GM23338 (cell line): ENCODE data around the gene CAMSAP1. TPM values are rescaled to one million over a fixed set of nuclear protein-coding genes. Genes with fewer than 3 reads are reported as not detected.

Experiments used
- ATAC-seq: fragments of 200-7000 bp; cut with Tn5 transposase; 3 replicates; pipeline ENCODE4 v1.9.1; 2020
- DNase-seq: peaks from one replicate; pipeline ENCODE4 v3.0.0-alpha.2; 2015; ENCODE audit warnings: low spot score
- H2AFZ ChIP-seq: fragments of 200-600 bp; sonication (generic); 2 replicates; pipeline ENCODE4 v1.8.0; 2016; ENCODE audit warnings: antibody characterized with exemption, mild to moderate bottlenecking, moderate library complexity
- H3F3A ChIP-seq: fragments of 200-600 bp; sonication (generic); replicated peaks from 2 replicates; pipeline ENCODE4 v1.8.0; 2017; ENCODE audit warnings: antibody characterized with exemption, mixed run types, low read depth
- H3K27ac ChIP-seq: fragments of 200-600 bp; sonication (generic); 2 replicates; pipeline ENCODE4 v1.6.1; 2016; ENCODE audit warnings: low read depth
- H3K27me3 ChIP-seq: fragments of 200-600 bp; sonication (generic); 2 replicates; pipeline ENCODE4 v1.8.0; 2016; ENCODE audit warnings: mild to moderate bottlenecking, mixed run types, moderate library complexity; ENCODE audit not compliant: insufficient read depth
- H3K36me3 ChIP-seq: fragments of 200-600 bp; sonication (generic); 2 replicates; pipeline ENCODE4 v1.8.0; 2016; ENCODE audit warnings: mild to moderate bottlenecking; ENCODE audit not compliant: insufficient read depth
- H3K4me1 ChIP-seq: fragments of 200-600 bp; sonication (generic); 2 replicates; pipeline ENCODE4 v1.8.0; 2016; ENCODE audit warnings: mild to moderate bottlenecking, moderate library complexity; ENCODE audit not compliant: insufficient read depth
- H3K4me2 ChIP-seq: fragments of 200-600 bp; sonication (generic); 2 replicates; pipeline ENCODE4 v1.7.1; 2017; ENCODE audit warnings: mixed run types
- H3K4me3 ChIP-seq: fragments of 200-600 bp; sonication (generic); 2 replicates; pipeline ENCODE4 v1.6.1; 2016; ENCODE audit warnings: mixed run types
- H3K79me2 ChIP-seq: fragments of 200-600 bp; sonication (generic); replicated peaks from 2 replicates; pipeline ENCODE4 v1.8.0; 2017; ENCODE audit warnings: mild to moderate bottlenecking; ENCODE audit not compliant: insufficient read depth
- H3K9me2 ChIP-seq: fragments of 200-600 bp; sonication (generic); 2 replicates; pipeline ENCODE4 v1.8.0; 2017; ENCODE audit not compliant: insufficient read depth
- H4K20me1 ChIP-seq: fragments of 200-600 bp; sonication (generic); replicated peaks from 2 replicates; pipeline ENCODE4 v1.8.0; 2017; ENCODE audit warnings: mild to moderate bottlenecking; ENCODE audit not compliant: insufficient read depth
- H3K27ac Mint-ChIP-seq: 2 replicates; pipeline ENCODE4 v1.8.0; 2020; ENCODE audit warnings: inconsistent platforms, mild to moderate bottlenecking, moderate library complexity, mixed read lengths
- H3K27me3 Mint-ChIP-seq: 3 replicates; pipeline ENCODE4 v1.8.0; 2022; ENCODE audit warnings: low read depth, mild to moderate bottlenecking, moderate library complexity, mixed read lengths, inconsistent platforms; ENCODE audit not compliant: insufficient read depth, poor library complexity
- H3K36me3 Mint-ChIP-seq: 3 replicates; pipeline ENCODE4 v1.8.0; 2021; ENCODE audit warnings: low read depth, mild to moderate bottlenecking, inconsistent platforms, moderate library complexity, mixed read lengths
- H3K4me1 Mint-ChIP-seq: 3 replicates; pipeline ENCODE4 v1.8.0; 2020; ENCODE audit warnings: mild to moderate bottlenecking, inconsistent platforms, mixed read lengths
- H3K4me3 Mint-ChIP-seq: 3 replicates; pipeline ENCODE4 v1.8.0; 2021; ENCODE audit warnings: moderate library complexity, mild to moderate bottlenecking, inconsistent platforms, mixed read lengths
- H3K9me3 Mint-ChIP-seq: 3 replicates; pipeline ENCODE4 v1.8.0; 2020; ENCODE audit warnings: moderate library complexity, mild to moderate bottlenecking, inconsistent platforms, mixed read lengths
- CREB1 ChIP-seq: fragments of 250-450 bp; sonication (Bioruptor Pico); IDR thresholded peaks from 2 replicates; pipeline ENCODE4 v1.5.0; 2020; ENCODE audit warnings: low read depth, mild to moderate bottlenecking, moderate library complexity
- CTCF ChIP-seq, 2 experiments: fragments of 200-600 bp in 1 of 2; sonication (generic) in 1 of 2; conservative IDR thresholded peaks; 2 replicates each; pipeline versions ENCODE4 v1.5.1 to v1.6.1; 2016 to 2017; ENCODE audit warnings: antibody characterized with exemption in 2 of 2, low read depth in 2 of 2, mild to moderate bottlenecking in 2 of 2, moderate library complexity in 1 of 2
- EZH2 ChIP-seq: fragments of 200-600 bp; sonication (generic); IDR thresholded peaks from one replicate; pipeline ENCODE4 v1.8.0; 2017; ENCODE audit warnings: antibody characterized with exemption, mild to moderate bottlenecking, low read depth; ENCODE audit not compliant: unreplicated experiment
- EZH2phosphoT487 ChIP-seq: fragments of 200-600 bp; sonication (generic); IDR thresholded peaks from one replicate; pipeline ENCODE4 v1.8.1; 2018; ENCODE audit warnings: antibody characterized with exemption; ENCODE audit not compliant: unreplicated experiment
- JUNB ChIP-seq: IDR thresholded peaks from one replicate; pipeline ENCODE4 v1.6.1; 2016; ENCODE audit warnings: antibody characterized with exemption; ENCODE audit not compliant: unreplicated experiment
- NANOG ChIP-seq: IDR thresholded peaks from 2 replicates; pipeline ENCODE4 v1.6.1; 2016; ENCODE audit warnings: antibody characterized with exemption, borderline replicate concordance
- POLR2AphosphoS5 ChIP-seq: IDR thresholded peaks from 2 replicates; pipeline ENCODE4 v1.6.1; 2016; ENCODE audit warnings: antibody characterized with exemption, low read depth
- STAT1 ChIP-seq: IDR thresholded peaks from one replicate; pipeline ENCODE4 v1.6.1; 2016; ENCODE audit warnings: antibody characterized with exemption; ENCODE audit not compliant: unreplicated experiment
- ZNF114 ChIP-seq: fragments of 250-450 bp; sonication (Bioruptor Pico); IDR thresholded peaks from 2 replicates; pipeline ENCODE4 v1.5.0; 2020; ENCODE audit warnings: mild to moderate bottlenecking, moderate library complexity
- ZNF331 ChIP-seq: fragments of 250-450 bp; sonication (Bioruptor Pico); IDR thresholded peaks from 2 replicates; pipeline ENCODE4 v1.5.0; 2020; ENCODE audit warnings: low read depth, mild to moderate bottlenecking, moderate library complexity
- polyA plus RNA-seq: library from polyadenylated mRNA; unstranded; fragments of >200 nt; fragmentation: Nextera tagmentation; extraction: Ambion mirVana; gene quantifications from 2 replicates; pipeline ENCODE4 v1.2.1, GENCODE V29; 2016
- total RNA-seq: library from RNA; depleted of rRNA; stranded (reverse); fragments of >200 nt; shearing (Covaris generic); gene quantifications from 2 replicates; pipeline ENCODE4 v1.2.3, GENCODE V29; 2014
- TF ChIP-seq, protein P1 (sequence below): IDR thresholded peaks from one replicate; pipeline ENCODE4 v1.6.1; 2018; ENCODE audit warnings: antibody characterized with exemption; ENCODE audit not compliant: unreplicated experiment
- TF ChIP-seq, protein P2 (sequence below): fragments of 250-450 bp; sonication (Bioruptor Pico); IDR thresholded peaks from 2 replicates; pipeline ENCODE4 v1.5.0; 2020; ENCODE audit warnings: mild to moderate bottlenecking, moderate library complexity
- TF ChIP-seq, protein P3 (sequence below): IDR thresholded peaks from 2 replicates; pipeline ENCODE4 v1.6.1; 2016; ENCODE audit warnings: antibody characterized with exemption

CAMSAP1 gene
- total and polyA plus RNA-seq, 2 experiments from 2014 or later: 6.9 to 75.4 TPM

GRCh38 chr9:135775911-135776310 is 131.4 kb downstream of the CAMSAP1 start:
- no peaks in the 10 kb centered on the region for H3K4me1 ChIP-seq
- H3K27ac ChIP-seq: no peak overlapping the region
- H3K79me2 ChIP-seq: no peaks in the 10 kb centered on the region
- H3K4me3 ChIP-seq: no peak overlapping the region
- no peaks in the 10 kb centered on the region for H3K36me3 ChIP-seq
- H3K9me2 ChIP-seq: no peaks in the 10 kb centered on the region
- no peaks in the 10 kb centered on the region for H3K27me3 ChIP-seq
- ATAC-seq (no peak), DNase-seq (no peak)
- no peak overlapping the region for H3K27ac Mint-ChIP-seq
- no peaks in the 10 kb centered on the region for H4K20me1 ChIP-seq
- TF ChIP-seq ZNF114 (CRISPR knock-in tag): no peak
- TF ChIP-seq, protein P1, sequence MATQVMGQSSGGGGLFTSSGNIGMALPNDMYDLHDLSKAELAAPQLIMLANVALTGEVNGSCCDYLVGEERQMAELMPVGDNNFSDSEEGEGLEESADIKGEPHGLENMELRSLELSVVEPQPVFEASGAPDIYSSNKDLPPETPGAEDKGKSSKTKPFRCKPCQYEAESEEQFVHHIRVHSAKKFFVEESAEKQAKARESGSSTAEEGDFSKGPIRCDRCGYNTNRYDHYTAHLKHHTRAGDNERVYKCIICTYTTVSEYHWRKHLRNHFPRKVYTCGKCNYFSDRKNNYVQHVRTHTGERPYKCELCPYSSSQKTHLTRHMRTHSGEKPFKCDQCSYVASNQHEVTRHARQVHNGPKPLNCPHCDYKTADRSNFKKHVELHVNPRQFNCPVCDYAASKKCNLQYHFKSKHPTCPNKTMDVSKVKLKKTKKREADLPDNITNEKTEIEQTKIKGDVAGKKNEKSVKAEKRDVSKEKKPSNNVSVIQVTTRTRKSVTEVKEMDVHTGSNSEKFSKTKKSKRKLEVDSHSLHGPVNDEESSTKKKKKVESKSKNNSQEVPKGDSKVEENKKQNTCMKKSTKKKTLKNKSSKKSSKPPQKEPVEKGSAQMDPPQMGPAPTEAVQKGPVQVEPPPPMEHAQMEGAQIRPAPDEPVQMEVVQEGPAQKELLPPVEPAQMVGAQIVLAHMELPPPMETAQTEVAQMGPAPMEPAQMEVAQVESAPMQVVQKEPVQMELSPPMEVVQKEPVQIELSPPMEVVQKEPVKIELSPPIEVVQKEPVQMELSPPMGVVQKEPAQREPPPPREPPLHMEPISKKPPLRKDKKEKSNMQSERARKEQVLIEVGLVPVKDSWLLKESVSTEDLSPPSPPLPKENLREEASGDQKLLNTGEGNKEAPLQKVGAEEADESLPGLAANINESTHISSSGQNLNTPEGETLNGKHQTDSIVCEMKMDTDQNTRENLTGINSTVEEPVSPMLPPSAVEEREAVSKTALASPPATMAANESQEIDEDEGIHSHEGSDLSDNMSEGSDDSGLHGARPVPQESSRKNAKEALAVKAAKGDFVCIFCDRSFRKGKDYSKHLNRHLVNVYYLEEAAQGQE: no peak
- TF ChIP-seq JUNB: no peak
- TF ChIP-seq ZNF331 (CRISPR knock-in tag): no peak
- TF ChIP-seq CREB1 (CRISPR knock-in tag): no peak
- TF ChIP-seq POLR2AphosphoS5: no peak
- no peak for TF ChIP-seq EZH2phosphoT487
- no peak for TF ChIP-seq STAT1
- no peak for TF ChIP-seq CTCF (conservative IDR thresholded peaks at IDR 0.05; ENCODE audit: low read depth in 2 of 2)
- no peak for TF ChIP-seq EZH2
- no peak for TF ChIP-seq NANOG
- TF ChIP-seq, protein P2, sequence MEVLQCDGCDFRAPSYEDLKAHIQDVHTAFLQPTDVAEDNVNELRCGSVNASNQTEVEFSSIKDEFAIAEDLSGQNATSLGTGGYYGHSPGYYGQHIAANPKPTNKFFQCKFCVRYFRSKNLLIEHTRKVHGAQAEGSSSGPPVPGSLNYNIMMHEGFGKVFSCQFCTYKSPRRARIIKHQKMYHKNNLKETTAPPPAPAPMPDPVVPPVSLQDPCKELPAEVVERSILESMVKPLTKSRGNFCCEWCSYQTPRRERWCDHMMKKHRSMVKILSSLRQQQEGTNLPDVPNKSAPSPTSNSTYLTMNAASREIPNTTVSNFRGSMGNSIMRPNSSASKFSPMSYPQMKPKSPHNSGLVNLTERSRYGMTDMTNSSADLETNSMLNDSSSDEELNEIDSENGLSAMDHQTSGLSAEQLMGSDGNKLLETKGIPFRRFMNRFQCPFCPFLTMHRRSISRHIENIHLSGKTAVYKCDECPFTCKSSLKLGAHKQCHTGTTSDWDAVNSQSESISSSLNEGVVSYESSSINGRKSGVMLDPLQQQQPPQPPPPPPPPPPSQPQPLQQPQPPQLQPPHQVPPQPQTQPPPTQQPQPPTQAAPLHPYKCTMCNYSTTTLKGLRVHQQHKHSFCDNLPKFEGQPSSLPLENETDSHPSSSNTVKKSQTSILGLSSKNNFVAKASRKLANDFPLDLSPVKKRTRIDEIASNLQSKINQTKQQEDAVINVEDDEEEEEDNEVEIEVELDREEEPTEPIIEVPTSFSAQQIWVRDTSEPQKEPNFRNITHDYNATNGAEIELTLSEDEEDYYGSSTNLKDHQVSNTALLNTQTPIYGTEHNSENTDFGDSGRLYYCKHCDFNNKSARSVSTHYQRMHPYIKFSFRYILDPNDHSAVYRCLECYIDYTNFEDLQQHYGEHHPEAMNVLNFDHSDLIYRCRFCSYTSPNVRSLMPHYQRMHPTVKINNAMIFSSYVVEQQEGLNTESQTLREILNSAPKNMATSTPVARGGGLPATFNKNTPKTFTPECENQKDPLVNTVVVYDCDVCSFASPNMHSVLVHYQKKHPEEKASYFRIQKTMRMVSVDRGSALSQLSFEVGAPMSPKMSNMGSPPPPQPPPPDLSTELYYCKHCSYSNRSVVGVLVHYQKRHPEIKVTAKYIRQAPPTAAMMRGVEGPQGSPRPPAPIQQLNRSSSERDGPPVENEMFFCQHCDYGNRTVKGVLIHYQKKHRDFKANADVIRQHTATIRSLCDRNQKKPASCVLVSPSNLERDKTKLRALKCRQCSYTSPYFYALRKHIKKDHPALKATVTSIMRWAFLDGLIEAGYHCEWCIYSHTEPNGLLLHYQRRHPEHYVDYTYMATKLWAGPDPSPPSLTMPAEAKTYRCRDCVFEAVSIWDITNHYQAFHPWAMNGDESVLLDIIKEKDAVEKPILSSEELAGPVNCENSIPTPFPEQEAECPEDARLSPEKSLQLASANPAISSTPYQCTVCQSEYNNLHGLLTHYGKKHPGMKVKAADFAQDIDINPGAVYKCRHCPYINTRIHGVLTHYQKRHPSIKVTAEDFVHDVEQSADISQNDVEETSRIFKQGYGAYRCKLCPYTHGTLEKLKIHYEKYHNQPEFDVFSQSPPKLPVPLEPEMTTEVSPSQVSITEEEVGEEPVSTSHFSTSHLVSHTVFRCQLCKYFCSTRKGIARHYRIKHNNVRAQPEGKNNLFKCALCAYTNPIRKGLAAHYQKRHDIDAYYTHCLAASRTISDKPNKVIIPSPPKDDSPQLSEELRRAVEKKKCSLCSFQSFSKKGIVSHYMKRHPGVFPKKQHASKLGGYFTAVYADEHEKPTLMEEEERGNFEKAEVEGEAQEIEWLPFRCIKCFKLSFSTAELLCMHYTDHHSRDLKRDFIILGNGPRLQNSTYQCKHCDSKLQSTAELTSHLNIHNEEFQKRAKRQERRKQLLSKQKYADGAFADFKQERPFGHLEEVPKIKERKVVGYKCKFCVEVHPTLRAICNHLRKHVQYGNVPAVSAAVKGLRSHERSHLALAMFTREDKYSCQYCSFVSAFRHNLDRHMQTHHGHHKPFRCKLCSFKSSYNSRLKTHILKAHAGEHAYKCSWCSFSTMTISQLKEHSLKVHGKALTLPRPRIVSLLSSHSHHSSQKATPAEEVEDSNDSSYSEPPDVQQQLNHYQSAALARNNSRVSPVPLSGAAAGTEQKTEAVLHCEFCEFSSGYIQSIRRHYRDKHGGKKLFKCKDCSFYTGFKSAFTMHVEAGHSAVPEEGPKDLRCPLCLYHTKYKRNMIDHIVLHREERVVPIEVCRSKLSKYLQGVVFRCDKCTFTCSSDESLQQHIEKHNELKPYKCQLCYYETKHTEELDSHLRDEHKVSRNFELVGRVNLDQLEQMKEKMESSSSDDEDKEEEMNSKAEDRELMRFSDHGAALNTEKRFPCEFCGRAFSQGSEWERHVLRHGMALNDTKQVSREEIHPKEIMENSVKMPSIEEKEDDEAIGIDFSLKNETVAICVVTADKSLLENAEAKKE (CRISPR knock-in tag): no peak
- TF ChIP-seq, protein P3, sequence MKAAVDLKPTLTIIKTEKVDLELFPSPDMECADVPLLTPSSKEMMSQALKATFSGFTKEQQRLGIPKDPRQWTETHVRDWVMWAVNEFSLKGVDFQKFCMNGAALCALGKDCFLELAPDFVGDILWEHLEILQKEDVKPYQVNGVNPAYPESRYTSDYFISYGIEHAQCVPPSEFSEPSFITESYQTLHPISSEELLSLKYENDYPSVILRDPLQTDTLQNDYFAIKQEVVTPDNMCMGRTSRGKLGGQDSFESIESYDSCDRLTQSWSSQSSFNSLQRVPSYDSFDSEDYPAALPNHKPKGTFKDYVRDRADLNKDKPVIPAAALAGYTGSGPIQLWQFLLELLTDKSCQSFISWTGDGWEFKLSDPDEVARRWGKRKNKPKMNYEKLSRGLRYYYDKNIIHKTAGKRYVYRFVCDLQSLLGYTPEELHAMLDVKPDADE: no peak
- H3K9me3 Mint-ChIP-seq: no peaks in the 10 kb centered on the region
- H3K4me2 ChIP-seq: no peak overlapping the region
- no peaks in the 10 kb centered on the region for H3K4me1 Mint-ChIP-seq
- peaks cover 4% of the 10 kb centered on the region for H3K27me3 Mint-ChIP-seq
- H3F3A ChIP-seq: no peaks in the 10 kb centered on the region
- H3K4me3 Mint-ChIP-seq: no peak overlapping the region
- no peaks in the 10 kb centered on the region for H3K36me3 Mint-ChIP-seq
- no peak overlapping the region for H2AFZ ChIP-seq
